ENCODE measurements around the gene CEP70.

DNA sequence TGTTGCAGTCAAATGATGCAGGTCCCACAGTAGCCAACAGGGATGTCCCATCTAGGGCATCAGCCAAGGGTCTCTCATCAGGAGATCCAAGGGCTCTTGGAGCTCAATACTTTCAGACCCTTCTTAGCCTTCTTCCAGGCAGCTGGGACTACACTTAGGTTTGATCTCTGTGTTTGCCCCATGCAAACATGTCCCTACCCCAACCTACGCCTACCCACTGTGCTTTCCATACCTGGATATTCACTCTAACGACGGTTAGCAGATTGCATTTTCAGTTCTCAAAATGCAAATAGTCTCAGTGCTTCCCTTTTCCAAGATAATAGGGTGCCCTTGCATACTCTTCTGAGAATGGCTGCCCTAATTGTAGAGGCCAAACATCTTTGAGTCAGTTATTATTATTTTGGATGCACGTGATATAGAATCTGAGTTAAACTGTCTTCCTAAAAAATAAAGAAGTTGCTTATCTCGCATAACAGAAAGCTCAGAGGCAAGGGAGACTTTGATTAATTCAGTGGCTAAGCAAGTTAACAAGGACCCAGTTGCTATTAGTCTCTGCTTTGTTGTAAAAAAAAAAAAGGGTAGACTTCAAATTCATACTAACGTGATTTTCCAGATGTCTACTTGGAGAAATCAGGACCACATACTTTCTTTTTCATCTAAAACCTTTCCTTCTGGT is 1.0 kb upstream of the CEP70 start:
- TF ChIP-seq, protein P1, sequence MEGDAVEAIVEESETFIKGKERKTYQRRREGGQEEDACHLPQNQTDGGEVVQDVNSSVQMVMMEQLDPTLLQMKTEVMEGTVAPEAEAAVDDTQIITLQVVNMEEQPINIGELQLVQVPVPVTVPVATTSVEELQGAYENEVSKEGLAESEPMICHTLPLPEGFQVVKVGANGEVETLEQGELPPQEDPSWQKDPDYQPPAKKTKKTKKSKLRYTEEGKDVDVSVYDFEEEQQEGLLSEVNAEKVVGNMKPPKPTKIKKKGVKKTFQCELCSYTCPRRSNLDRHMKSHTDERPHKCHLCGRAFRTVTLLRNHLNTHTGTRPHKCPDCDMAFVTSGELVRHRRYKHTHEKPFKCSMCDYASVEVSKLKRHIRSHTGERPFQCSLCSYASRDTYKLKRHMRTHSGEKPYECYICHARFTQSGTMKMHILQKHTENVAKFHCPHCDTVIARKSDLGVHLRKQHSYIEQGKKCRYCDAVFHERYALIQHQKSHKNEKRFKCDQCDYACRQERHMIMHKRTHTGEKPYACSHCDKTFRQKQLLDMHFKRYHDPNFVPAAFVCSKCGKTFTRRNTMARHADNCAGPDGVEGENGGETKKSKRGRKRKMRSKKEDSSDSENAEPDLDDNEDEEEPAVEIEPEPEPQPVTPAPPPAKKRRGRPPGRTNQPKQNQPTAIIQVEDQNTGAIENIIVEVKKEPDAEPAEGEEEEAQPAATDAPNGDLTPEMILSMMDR (IDR thresholded peaks at IDR 0.05; ENCODE audit: low read length): no peak
- TF ChIP-seq EZH2 (IDR thresholded peaks at IDR 0.05; ENCODE audit: borderline replicate concordance, low read length): no peak

Measured in OCI-LY1 (cell line).